ENCODE results near the gene NMNAT3.

Gene NMNAT3

GRCh38 chr3:139578783-139579182 is 99.0 kb downstream of the NMNAT3 start:
- no peak for DNase-seq (ENCODE audit: low read depth in 2 of 2)

GRCh38 chr3:139577909-139578308 is 99.9 kb downstream of the NMNAT3 start:
- DNase-seq (ENCODE audit: low read depth in 2 of 2): no peak

- no peak for DNase-seq (ENCODE audit: low read depth in 2 of 2)
Observed at GRCh38 chr3:139577346-139577745, 100.4 kb downstream of the NMNAT3 start.

- no peak for DNase-seq (ENCODE audit: low read depth in 2 of 2)
Observed at GRCh38 chr3:139574026-139574947, 103.5 kb downstream of the NMNAT3 start.

GRCh38 chr3:139572847-139573672 is 104.7 kb downstream of the NMNAT3 start:
- DNase-seq (ENCODE audit: low read depth in 2 of 2): no peak

GRCh38 chr3:139571711-139572110 is 106.1 kb downstream of the NMNAT3 start:
- no peak for DNase-seq (ENCODE audit: low read depth in 2 of 2)

- no peak for DNase-seq (ENCODE audit: low read depth in 2 of 2)
Observed at GRCh38 chr3:139564294-139564861, 113.4 kb downstream of the NMNAT3 start.

- DNase-seq (ENCODE audit: low read depth in 2 of 2): no peak
Observed at GRCh38 chr3:139561959-139562676, 115.7 kb downstream of the NMNAT3 start.

- no peak for DNase-seq (ENCODE audit: low read depth in 2 of 2)
Observed at GRCh38 chr3:139561255-139561817, 116.4 kb downstream of the NMNAT3 start.

- DNase-seq (ENCODE audit: low read depth in 2 of 2): no peak
Observed at GRCh38 chr3:139560411-139560810, 117.4 kb downstream of the NMNAT3 start.

- DNase-seq (ENCODE audit: low read depth in 2 of 2): no peak
Observed at GRCh38 chr3:139559541-139559940, 118.2 kb downstream of the NMNAT3 start.

- no peak for DNase-seq (ENCODE audit: low read depth in 2 of 2)
Observed at GRCh38 chr3:139558351-139559266, 119.2 kb downstream of the NMNAT3 start.

- no peak for DNase-seq (ENCODE audit: low read depth in 2 of 2)
Observed at GRCh38 chr3:139557041-139557440, 120.7 kb downstream of the NMNAT3 start.

- no peak for DNase-seq (ENCODE audit: low read depth in 2 of 2)
Observed at GRCh38 chr3:139555249-139555648, 122.5 kb downstream of the NMNAT3 start.

GRCh38 chr3:139554628-139555027 is 123.1 kb downstream of the NMNAT3 start:
- no peak for DNase-seq (ENCODE audit: low read depth in 2 of 2)

- DNase-seq (ENCODE audit: low read depth in 2 of 2): no peak
Observed at GRCh38 chr3:139552632-139553365, 125.0 kb downstream of the NMNAT3 start.

GRCh38 chr3:139548801-139549200 is 129.0 kb downstream of the NMNAT3 start:
- DNase-seq (ENCODE audit: low read depth in 2 of 2): no peak

GRCh38 chr3:139547666-139548065 is 130.1 kb downstream of the NMNAT3 start:
- no peak for DNase-seq (ENCODE audit: low read depth in 2 of 2)

GRCh38 chr3:139546772-139547171 is 131.0 kb downstream of the NMNAT3 start:
- DNase-seq (ENCODE audit: low read depth in 2 of 2): no peak
